NCI-H510A (cell line): ENCODE measurements around the gene MBIP.

Experiments
- DNase-seq: peaks from one replicate; lab custom pipeline; 2025; lab: John Stamatoyannopoulos, UW

MBIP gene

GRCh38 chr14:36313206-36313605 is 7.2 kb downstream of the MBIP start:
- DNase-seq = no peak

GRCh38 chr14:36306836-36307235 is 13.6 kb downstream of the MBIP start:
- DNase-seq = no peak

GRCh38 chr14:36304895-36305294 is 15.5 kb downstream of the MBIP start:
- no peak for DNase-seq

- DNase-seq = no peak
Measured at GRCh38 chr14:36303960-36304359, 16.5 kb downstream of the MBIP start.

- DNase-seq = no peak
Measured at GRCh38 chr14:36302823-36303222, 17.6 kb downstream of the MBIP start.

GRCh38 chr14:36301159-36301558 is 19.3 kb downstream of the MBIP start:
- no peak for DNase-seq

GRCh38 chr14:36300337-36300736 is 20.1 kb downstream of the MBIP start:
- DNase-seq = no peak

GRCh38 chr14:36295642-36296627 is 24.5 kb downstream of the MBIP start:
- DNase-seq = no peak

GRCh38 chr14:36294543-36294942 is 25.9 kb downstream of the MBIP start:
- DNase-seq = no peak

GRCh38 chr14:36293824-36294223 is 26.6 kb downstream of the MBIP start:
- DNase-seq = no peak

- DNase-seq = no peak
Measured at GRCh38 chr14:36289954-36290353, 30.5 kb downstream of the MBIP start.

GRCh38 chr14:36288496-36288895 is 31.9 kb downstream of the MBIP start:
- no peak for DNase-seq

- no peak for DNase-seq
Measured at GRCh38 chr14:36284971-36285595, 35.4 kb downstream of the MBIP start.

GRCh38 chr14:36281309-36281708 is 39.1 kb downstream of the MBIP start:
- DNase-seq = no peak

GRCh38 chr14:36279306-36280190 is 40.9 kb downstream of the MBIP start:
- DNase-seq = no peak

- DNase-seq = no peak
Measured at GRCh38 chr14:36275741-36276140, 44.7 kb downstream of the MBIP start.

- DNase-seq = no peak
Measured at GRCh38 chr14:36271939-36272907, 48.2 kb downstream of the MBIP start.

- no peak for DNase-seq
Measured at GRCh38 chr14:36271222-36271621, 49.2 kb downstream of the MBIP start.

GRCh38 chr14:36270191-36270590 is 50.2 kb downstream of the MBIP start:
- no peak for DNase-seq

GRCh38 chr14:36268121-36268520 is 52.3 kb downstream of the MBIP start:
- DNase-seq = peak; percentile 16

GRCh38 chr14:36264595-36264994 is 55.8 kb downstream of the MBIP start:
- no peak for DNase-seq
